NT2/D1 (cell line): ENCODE results near the gene SLC52A3.

ENCODE experiments used
- DNase-seq: peaks from one replicate; pipeline ENCODE4 v3.0.0-alpha.2; 2011; ENCODE audit warnings: low read depth, low spot score
- H3K27me3 ChIP-seq: 2 replicates; pipeline ENCODE4 v1.6.0; 2011; ENCODE audit warnings: mild to moderate bottlenecking; ENCODE audit not compliant: insufficient read length, insufficient read depth
- H3K36me3 ChIP-seq: 2 replicates; pipeline ENCODE4 v1.6.1; 2011; ENCODE audit warnings: mild to moderate bottlenecking, low read length, mixed read lengths; ENCODE audit not compliant: insufficient read depth, insufficient read length
- H3K4me1 ChIP-seq: 2 replicates; pipeline ENCODE4 v1.5.1; 2011; ENCODE audit not compliant: insufficient read depth, insufficient read length
- H3K4me3 ChIP-seq: 2 replicates; pipeline ENCODE4 v1.5.1; 2011; ENCODE audit warnings: low read depth; ENCODE audit not compliant: insufficient read length
- H3K9ac ChIP-seq: 2 replicates; pipeline ENCODE4 v1.6.0; 2011; ENCODE audit warnings: low read depth; ENCODE audit not compliant: insufficient read length
- H3K9me3 ChIP-seq: 2 replicates; pipeline ENCODE4 v1.5.1; 2011; ENCODE audit warnings: mild to moderate bottlenecking, low read length; ENCODE audit not compliant: insufficient read depth
- SUZ12 ChIP-seq: IDR thresholded peaks from 2 replicates; pipeline ENCODE4 v1.6.1; 2011; ENCODE audit not compliant: insufficient read length, insufficient read depth; ENCODE audit errors: extremely low read depth
- YY1 ChIP-seq: IDR thresholded peaks from 2 replicates; pipeline ENCODE4 v1.6.1; 2011; ENCODE audit not compliant: insufficient read length, insufficient read depth
- ZNF274 ChIP-seq: IDR thresholded peaks from 2 replicates; pipeline ENCODE4 v1.6.1; 2011; ENCODE audit warnings: mild to moderate bottlenecking, low read depth, low read length

The SLC52A3 gene

GRCh38 chr20:760751-761417, 7.4 kb downstream of the SLC52A3 start:
- Histone ChIP-seq H3K9me3 (no peaks in the 10 kb centered on the region), H3K27me3 (peaks cover 10% of the 10 kb centered on the region), H3K4me1 (no peaks in the 10 kb centered on the region), H3K9ac (no peak overlapping the region), H3K36me3 (peaks cover 4% of the 10 kb centered on the region), H3K4me3 (no peak overlapping the region)
- TF ChIP-seq YY1 (no peak), ZNF274 (no peak), SUZ12 (no peak)
- peak; percentile 64 for DNase-seq

DNA sequence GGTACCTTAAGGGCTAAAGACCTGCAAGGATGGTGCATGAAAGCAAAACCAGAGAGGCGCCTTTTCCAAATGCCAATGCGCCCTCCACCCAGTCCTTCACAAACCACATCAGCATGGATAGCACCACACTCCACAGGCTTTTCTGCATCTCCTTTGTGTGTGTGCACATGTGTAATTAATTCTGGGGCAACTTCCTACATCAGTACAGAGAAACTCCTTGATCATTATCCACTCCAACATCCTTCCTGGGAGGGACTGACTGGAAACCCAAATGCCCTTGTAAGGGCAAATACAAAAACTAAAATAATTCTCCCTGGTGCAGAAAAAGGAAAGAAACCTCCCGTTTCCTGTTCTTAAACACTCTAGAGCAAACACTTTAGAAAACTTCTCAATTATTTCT, 10.8 kb downstream of the SLC52A3 start:
- Histone ChIP-seq H3K9me3 (no peaks in the 10 kb centered on the region), H3K4me3 (no peak overlapping the region), H3K36me3 (no peaks in the 10 kb centered on the region), H3K4me1 (peaks cover 3% of the 10 kb centered on the region), H3K9ac (no peak overlapping the region), H3K27me3 (peaks cover 10% of the 10 kb centered on the region)
- no peak for DNase-seq
- TF ChIP-seq SUZ12 (no peak), YY1 (no peak), ZNF274 (no peak)

GRCh38 chr20:755941-756340, 12.4 kb downstream of the SLC52A3 start:
- peaks cover 10% of the 10 kb centered on the region for H3K27me3 ChIP-seq

DNA sequence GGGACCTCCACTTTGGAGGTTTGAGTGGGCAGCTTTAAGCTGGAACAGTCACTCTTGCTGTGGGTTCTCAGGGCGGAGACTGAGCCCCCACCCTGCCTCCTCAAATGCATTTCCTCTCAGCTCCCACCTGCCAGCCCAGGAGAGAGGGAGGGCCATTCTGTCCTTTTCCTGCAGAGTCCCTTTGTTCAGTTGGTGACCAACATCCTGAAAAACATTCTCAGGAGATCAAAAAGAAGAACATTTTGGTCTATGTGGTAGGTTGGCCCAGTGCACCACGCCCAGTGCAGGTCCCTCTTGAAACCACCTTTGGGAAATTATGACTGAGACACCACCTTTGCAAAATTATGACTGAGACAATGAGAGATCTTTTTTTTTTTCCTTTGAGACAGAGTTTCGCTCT, 13.4 kb downstream of the SLC52A3 start:
- Histone ChIP-seq H3K27me3 (peaks cover under 1% of the 10 kb centered on the region), H3K9me3 (no peaks in the 10 kb centered on the region), H3K9ac (no peak overlapping the region), H3K4me3 (no peak overlapping the region), H3K36me3 (no peaks in the 10 kb centered on the region), H3K4me1 (peaks cover 3% of the 10 kb centered on the region)
- DNase-seq = no peak
- no peak for TF ChIP-seq YY1
- TF ChIP-seq SUZ12 = no peak
- no peak for TF ChIP-seq ZNF274

More at GRCh38 chr20:755941-756340, 12.4 kb downstream of the SLC52A3 start:
- H3K4me1 ChIP-seq = peaks cover 3% of the 10 kb centered on the region
- TF ChIP-seq SUZ12 = no peak
- no peak for TF ChIP-seq YY1
- no peak for TF ChIP-seq ZNF274
- H3K36me3 ChIP-seq = no peaks in the 10 kb centered on the region
- H3K9ac ChIP-seq = no peak overlapping the region
- no peak for DNase-seq
- H3K9me3 ChIP-seq = no peaks in the 10 kb centered on the region
- H3K4me3 ChIP-seq = no peak overlapping the region

DNA sequence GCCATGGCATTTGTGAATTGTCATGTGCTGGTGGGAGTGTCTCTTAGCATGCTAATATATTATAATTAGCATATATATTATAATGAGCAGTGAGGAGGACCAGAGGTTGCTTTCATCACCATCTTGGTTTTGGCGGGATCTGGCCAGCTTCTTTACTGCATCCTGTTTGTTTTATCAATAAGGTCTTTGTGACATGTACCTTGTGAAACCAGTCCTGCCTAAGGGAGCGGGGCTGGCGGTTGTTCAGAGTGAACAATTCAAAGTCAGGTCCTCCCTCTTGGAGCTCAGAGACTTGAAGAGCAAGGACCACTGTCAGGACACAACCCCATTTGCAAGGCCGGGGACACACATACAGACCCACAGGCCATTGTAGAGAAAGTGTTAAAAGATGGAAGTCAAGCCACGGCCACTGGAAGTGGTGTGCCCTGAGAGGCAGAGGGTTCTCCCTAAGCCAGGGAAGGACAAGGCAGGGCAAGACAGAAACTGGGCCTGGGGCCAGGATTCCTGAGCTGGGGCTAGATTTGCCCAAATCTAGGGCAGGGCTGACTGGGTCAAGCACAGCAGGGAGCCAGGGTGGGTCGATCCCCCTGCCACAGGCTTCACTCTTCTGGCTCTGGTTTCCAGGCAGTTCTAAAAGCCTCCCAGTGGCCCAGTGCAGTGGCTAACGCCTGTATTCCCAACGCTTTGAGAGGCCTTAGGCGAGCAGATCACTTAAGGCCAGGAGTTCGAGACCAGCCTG, 14.2 kb downstream of the SLC52A3 start:
- Histone ChIP-seq H3K9ac (no peak overlapping the region), H3K27me3 (no peaks in the 10 kb centered on the region)

DNA sequence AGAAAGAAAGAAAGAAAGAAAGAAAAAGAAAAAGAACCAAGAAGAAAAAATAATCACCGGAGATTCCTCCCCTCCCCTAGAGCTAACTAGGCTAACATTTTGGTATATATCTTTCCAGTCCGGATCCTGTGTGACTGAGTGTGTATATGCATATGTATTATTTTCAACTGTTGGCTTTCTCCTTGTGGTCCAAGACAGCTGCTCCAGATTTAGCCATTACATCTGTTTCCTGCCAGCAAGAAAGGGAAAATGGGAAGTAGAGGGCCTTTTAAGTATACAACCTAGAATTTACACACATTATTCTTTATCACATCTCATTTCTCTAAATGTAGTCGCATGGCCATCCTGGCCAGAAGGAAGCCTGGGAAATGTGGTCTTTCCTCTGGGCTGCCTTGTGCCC, 15.2 kb downstream of the SLC52A3 start:
- TF ChIP-seq YY1 = no peak
- no peak for TF ChIP-seq ZNF274
- TF ChIP-seq SUZ12 = no peak
- DNase-seq = no peak
- H3K4me1 ChIP-seq = peaks cover 3% of the 10 kb centered on the region
- no peaks in the 10 kb centered on the region for H3K36me3 ChIP-seq
- no peak overlapping the region for H3K9ac ChIP-seq
- H3K4me3 ChIP-seq = no peak overlapping the region
- no peaks in the 10 kb centered on the region for H3K9me3 ChIP-seq
- H3K27me3 ChIP-seq = no peaks in the 10 kb centered on the region

More for the DNA sequence above, 14.2 kb downstream of the SLC52A3 start:
- Histone ChIP-seq H3K36me3 (no peaks in the 10 kb centered on the region), H3K9me3 (no peaks in the 10 kb centered on the region), H3K4me1 (peaks cover 3% of the 10 kb centered on the region), H3K4me3 (no peak overlapping the region)
- DNase-seq = no peak
- TF ChIP-seq YY1 (no peak), SUZ12 (no peak), ZNF274 (no peak)

DNA sequence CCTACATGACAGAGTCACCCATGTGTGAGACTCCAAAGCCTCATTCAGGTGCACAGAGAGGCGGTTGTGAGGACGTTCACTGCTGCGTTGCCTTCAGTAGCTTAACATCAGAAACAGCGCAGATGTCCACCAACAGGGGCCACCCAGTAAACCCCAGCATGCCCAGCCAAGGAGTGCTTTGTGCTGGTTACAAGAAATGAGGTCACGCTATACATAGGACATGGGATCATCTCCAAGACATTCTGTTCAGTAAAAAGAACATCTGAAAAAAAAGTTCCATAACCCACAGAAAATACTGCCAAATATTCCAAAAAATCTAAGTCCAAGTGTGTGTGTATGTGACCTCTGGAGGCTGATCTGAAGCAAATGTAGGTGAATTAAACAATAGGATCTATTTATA, 16.0 kb downstream of the SLC52A3 start:
- Histone ChIP-seq H3K9me3 (no peaks in the 10 kb centered on the region), H3K27me3 (no peaks in the 10 kb centered on the region), H3K4me1 (peaks cover 3% of the 10 kb centered on the region), H3K36me3 (no peaks in the 10 kb centered on the region), H3K4me3 (no peak overlapping the region), H3K9ac (no peak overlapping the region)
- DNase-seq = no peak
- no peak for TF ChIP-seq SUZ12
- TF ChIP-seq YY1 = no peak
- no peak for TF ChIP-seq ZNF274
